ENCODE data around the gene PIEZO2. TPM values are rescaled to one million over a fixed set of nuclear protein-coding genes. Genes with fewer than 3 reads are reported as not detected.

Gene PIEZO2
- 1.2 and 2.1 TPM in 2 replicates for total RNA-seq

DNA sequence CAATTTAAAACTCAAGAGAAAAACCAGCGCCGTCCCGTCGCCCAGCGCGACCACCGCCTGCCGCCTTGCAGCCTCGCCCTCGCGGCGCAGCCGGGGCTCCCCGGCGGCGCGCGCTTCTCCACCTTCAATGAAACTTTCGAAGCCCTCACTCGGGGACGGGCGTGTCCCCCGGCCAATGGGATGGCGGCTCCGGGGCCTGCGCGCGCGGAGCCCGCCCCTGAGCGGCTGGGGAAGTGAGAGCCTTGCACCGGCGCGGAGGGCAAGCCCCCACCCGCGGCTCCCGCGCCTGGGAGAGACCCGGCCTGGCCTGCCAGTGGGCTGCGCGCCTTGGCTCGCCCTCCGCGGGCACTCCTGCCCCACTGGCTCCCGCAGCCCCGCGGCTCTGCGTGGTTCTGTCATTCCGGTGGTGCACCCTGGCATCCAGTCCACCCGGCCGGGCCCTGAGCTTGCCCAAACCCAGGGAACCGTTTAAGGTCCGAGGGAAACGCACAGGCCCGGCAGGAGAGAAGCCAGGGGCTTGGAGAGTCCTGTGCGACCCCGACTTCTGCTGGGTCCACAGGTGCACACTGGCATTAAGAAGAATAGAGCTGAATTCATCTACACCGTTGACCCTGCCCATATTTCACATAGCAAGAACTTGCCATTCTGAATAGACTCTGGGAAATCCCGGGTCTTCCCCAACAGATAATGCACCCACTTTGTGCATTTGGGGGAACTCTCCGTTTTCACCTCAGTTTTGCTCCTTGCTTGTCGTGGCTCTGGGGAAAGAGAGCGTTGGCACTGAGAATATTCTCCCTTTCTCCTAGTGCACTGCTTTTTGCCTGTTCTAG is at the start of gene PIEZO2:
TSS of gene PIEZO2 (minus strand) at position 129 of the 830 bp plus-strand sequence. CDS start 981 bp downstream, outside the sequence.

All from cardiac ventricle fibroblast (primary cell).